ENCODE data around the gene CNDP1. TPM values are rescaled to one million over a fixed set of nuclear protein-coding genes. Genes with fewer than 3 reads are reported as not detected.

Gene CNDP1
- total and polyA plus RNA-seq, 2 experiments from 2014 or later: not detected

GRCh38 chr18:74571895-74572680 is 37.8 kb downstream of the CNDP1 start:
- DNase-seq (ENCODE audit: low read depth in 1 of 2, low spot score in 1 of 2): no peak
- Histone ChIP-seq H3K27ac (no peak overlapping the region), H3K4me3 (no peak overlapping the region), H3K27me3 (no peaks in the 10 kb centered on the region), H3K9me3 (ENCODE audit: low read depth) (no peaks in the 10 kb centered on the region), H3K4me1 (ENCODE audit: low read depth) (peaks cover 5% of the 10 kb centered on the region), H3K36me3 (no peaks in the 10 kb centered on the region)
- TF ChIP-seq CTCF (IDR thresholded peaks at IDR 0.05; ENCODE audit: low read depth, low read length): no peak

- no peak overlapping the region for H3K4me3 ChIP-seq
- H3K4me1 ChIP-seq (ENCODE audit: low read depth): peaks cover 5% of the 10 kb centered on the region
- no peaks in the 10 kb centered on the region for H3K36me3 ChIP-seq
- no peaks in the 10 kb centered on the region for H3K9me3 ChIP-seq (ENCODE audit: low read depth)
- no peak for TF ChIP-seq CTCF (IDR thresholded peaks at IDR 0.05; ENCODE audit: low read depth, low read length)
- H3K27me3 ChIP-seq: no peaks in the 10 kb centered on the region
- H3K27ac ChIP-seq: no peak overlapping the region
- DNase-seq (ENCODE audit: low read depth in 1 of 2, low spot score in 1 of 2): no peak
Observed at GRCh38 chr18:74573053-74573452, 38.8 kb downstream of the CNDP1 start.

- no peak overlapping the region for H3K4me3 ChIP-seq
- H3K9me3 ChIP-seq (ENCODE audit: low read depth): no peaks in the 10 kb centered on the region
- H3K27me3 ChIP-seq: no peaks in the 10 kb centered on the region
- no peak for DNase-seq (ENCODE audit: low read depth in 1 of 2, low spot score in 1 of 2)
- no peak for TF ChIP-seq CTCF (IDR thresholded peaks at IDR 0.05; ENCODE audit: low read depth, low read length)
- peaks cover 5% of the 10 kb centered on the region for H3K4me1 ChIP-seq (ENCODE audit: low read depth)
- no peaks in the 10 kb centered on the region for H3K36me3 ChIP-seq
- H3K27ac ChIP-seq: no peak overlapping the region
Observed at GRCh38 chr18:74574916-74575315, 40.6 kb downstream of the CNDP1 start.

- Histone ChIP-seq H3K27me3 (no peaks in the 10 kb centered on the region), H3K36me3 (no peaks in the 10 kb centered on the region), H3K9me3 (ENCODE audit: low read depth) (no peaks in the 10 kb centered on the region)
Observed at GRCh38 chr18:74577019-74577418, 42.7 kb downstream of the CNDP1 start.

GRCh38 chr18:74579496-74580065 is 45.3 kb downstream of the CNDP1 start:
- no peak overlapping the region for H3K4me3 ChIP-seq
- no peaks in the 10 kb centered on the region for H3K36me3 ChIP-seq
- peak in 1 of 2 donors; percentile 20 for DNase-seq (ENCODE audit: low read depth in 1 of 2, low spot score in 1 of 2)
- TF ChIP-seq CTCF (IDR thresholded peaks at IDR 0.05; ENCODE audit: low read depth, low read length): no peak
- no peaks in the 10 kb centered on the region for H3K27me3 ChIP-seq
- no peaks in the 10 kb centered on the region for H3K4me1 ChIP-seq (ENCODE audit: low read depth)
- no peak overlapping the region for H3K27ac ChIP-seq
- no peaks in the 10 kb centered on the region for H3K9me3 ChIP-seq (ENCODE audit: low read depth)

More at GRCh38 chr18:74577019-74577418, 42.7 kb downstream of the CNDP1 start:
- DNase-seq (ENCODE audit: low read depth in 1 of 2, low spot score in 1 of 2): no peak
- Histone ChIP-seq H3K27ac (no peak overlapping the region), H3K4me1 (ENCODE audit: low read depth) (peaks cover 5% of the 10 kb centered on the region), H3K4me3 (no peak overlapping the region)
- TF ChIP-seq CTCF (IDR thresholded peaks at IDR 0.05; ENCODE audit: low read depth, low read length): no peak

Measured in cardiac muscle cell (in vitro differentiated cells and primary cell).